Activated T-helper 1 cell treated with Interleukin-2 at 50 U/mL for 16 hours (primary cell): ENCODE measurements around the gene MAGEA6.

Source experiments
- DNase-seq: peaks from one replicate; pipeline ENCODE4 v3.0.0-alpha.2; 2020; ENCODE audit warnings: low read depth

MAGEA6 gene

GRCh38 chrX:152733261-152733975 lies 36.1 kb downstream of the MAGEA6 start, which contains the start of the genes CSAG1 and MAGEA12:
Gene CSAG1, minus strand, starts transcription at chrX:152733721. Its CDS starts 1,261 bp downstream, at chrX:152732460.
Gene MAGEA12, plus strand, starts transcription at chrX:152733757. Its CDS starts 2,405 bp downstream, at chrX:152736162.
- DNase-seq = no peak

- DNase-seq = no peak
Measured at GRCh38 chrX:152725409-152725808, 44.1 kb downstream of the MAGEA6 start.
